ENCODE data around the gene TNFSF18.

DNA sequence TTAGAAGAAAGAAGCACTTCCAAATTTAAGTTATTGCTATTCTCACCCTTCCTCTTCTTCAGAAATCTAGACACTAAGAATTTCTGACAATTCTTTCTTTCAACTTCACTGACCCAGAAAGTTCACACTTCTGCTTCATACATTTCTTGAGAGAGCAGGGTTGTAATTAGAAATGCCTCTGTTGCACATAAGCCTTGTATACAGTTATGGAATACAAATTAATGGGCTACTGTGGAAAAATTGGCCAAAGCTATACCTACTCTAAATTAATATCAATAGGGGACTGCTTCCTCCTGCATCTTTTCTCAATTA lies 1.5 kb downstream of the TNFSF18 start:
- TF ChIP-seq POLR2AphosphoS5 (IDR thresholded peaks at IDR 0.05) (no peak), POLR2A (IDR thresholded peaks at IDR 0.05) (no peak)
